H4 (cell line): ENCODE data around the gene CCDC149. TPM values are rescaled to one million over a fixed set of nuclear protein-coding genes. Genes with fewer than 3 reads are reported as not detected.

Experiments used
- DNase-seq: peaks from one replicate; pipeline ENCODE4 v3.0.0-alpha.2; 2015; ENCODE audit warnings: low spot score
- total RNA-seq: library from RNA; depleted of rRNA; stranded (reverse); fragments of >200 nt; shearing (Covaris generic); gene quantifications from 2 replicates; pipeline ENCODE4 v1.2.3, GENCODE V29; 2014; rRNA removed

The CCDC149 gene
- total RNA-seq: 3.3 and 5.7 TPM in 2 replicates

- DNase-seq: peak; percentile 47
Measured at GRCh38 chr4:24912252-24913118, at the start of gene CCDC149. TSS of gene CCDC149 (minus strand) at chr4:24913042. CDS start at chr4:24912864, 178 bp downstream.

GRCh38 chr4:24957886-24958285 lies 45.0 kb upstream of the CCDC149 start:
- no peak for DNase-seq

GRCh38 chr4:24956763-24957162 lies 43.9 kb upstream of the CCDC149 start:
- DNase-seq: no peak

GRCh38 chr4:24956091-24956490 lies 43.2 kb upstream of the CCDC149 start:
- DNase-seq: no peak

GRCh38 chr4:24952667-24953066 lies 39.8 kb upstream of the CCDC149 start:
- no peak for DNase-seq

GRCh38 chr4:24949970-24950369 lies 37.1 kb upstream of the CCDC149 start:
- no peak for DNase-seq

GRCh38 chr4:24937917-24938281 lies 25.1 kb upstream of the CCDC149 start:
- DNase-seq: no peak

- no peak for DNase-seq
Measured at GRCh38 chr4:24937176-24937916, 24.5 kb upstream of the CCDC149 start.

- DNase-seq: no peak
Measured at GRCh38 chr4:24935856-24936255, 23.0 kb upstream of the CCDC149 start.

GRCh38 chr4:24934311-24934710 lies 21.5 kb upstream of the CCDC149 start:
- DNase-seq: no peak

GRCh38 chr4:24933684-24934275 lies 20.9 kb upstream of the CCDC149 start:
- DNase-seq: no peak

- no peak for DNase-seq
Measured at GRCh38 chr4:24932515-24933225, 19.8 kb upstream of the CCDC149 start.

GRCh38 chr4:24930151-24930550 lies 17.3 kb upstream of the CCDC149 start:
- peak; percentile 56 for DNase-seq

- no peak for DNase-seq
Measured at GRCh38 chr4:24928708-24929107, 15.9 kb upstream of the CCDC149 start.

GRCh38 chr4:24927049-24927448 lies 14.2 kb upstream of the CCDC149 start:
- DNase-seq: no peak

GRCh38 chr4:24924309-24924781 lies 11.5 kb upstream of the CCDC149 start:
- DNase-seq: peak; percentile 14

- no peak for DNase-seq
Measured at GRCh38 chr4:24923550-24923949, 10.7 kb upstream of the CCDC149 start.

- DNase-seq: no peak
Measured at GRCh38 chr4:24923002-24923401, 10.2 kb upstream of the CCDC149 start.

- no peak for DNase-seq
Measured at GRCh38 chr4:24922416-24922815, 9.6 kb upstream of the CCDC149 start.

GRCh38 chr4:24921491-24921890 lies 8.6 kb upstream of the CCDC149 start:
- DNase-seq: no peak

- DNase-seq: no peak
Measured at GRCh38 chr4:24920008-24920407, 7.2 kb upstream of the CCDC149 start.
